ENCODE results near the gene PDK4. TPM values are rescaled to one million over a fixed set of nuclear protein-coding genes. Genes with fewer than 3 reads are reported as not detected.
"Not testable (repeated sequence)": the region's sequence is repeated elsewhere in the genome, so short reads cannot be mapped to it uniquely, and the experiment has no call there.

PDK4 gene
- total RNA-seq, 1 donor from 2014 or later = 0.52 TPM

DNA sequence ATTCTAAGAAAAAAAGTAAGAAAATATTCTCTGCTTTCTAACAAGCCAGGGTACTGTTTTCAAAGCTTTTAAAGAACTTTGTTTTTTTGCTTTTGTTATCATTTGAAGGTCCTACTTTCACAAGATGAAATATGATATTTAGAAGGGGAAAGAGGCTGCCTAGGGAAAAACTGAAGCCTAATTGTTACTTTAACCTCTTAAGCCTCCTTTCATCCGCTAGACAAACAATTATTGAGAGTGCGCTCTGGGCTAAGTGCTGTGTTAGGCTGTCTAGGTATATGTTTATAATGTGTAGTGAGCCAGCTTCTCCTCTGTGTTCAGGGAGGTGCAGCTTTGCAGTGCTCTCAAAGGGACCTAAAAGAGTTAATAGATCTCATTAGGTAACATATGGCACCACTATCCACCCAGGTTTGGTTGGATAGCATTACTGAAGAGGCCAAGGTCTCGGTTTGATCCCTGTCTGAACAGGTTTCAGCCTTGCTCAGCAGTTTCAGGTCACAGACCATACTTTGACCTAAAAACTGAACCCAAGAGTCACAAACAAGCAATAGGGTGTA is 17.9 kb downstream of the PDK4 start:
- H3K4me3 ChIP-seq (ENCODE audit: low read depth, low read length) = no peak overlapping the region
- DNase-seq (ENCODE audit: low read depth) = no peak
- TF ChIP-seq, protein P1, sequence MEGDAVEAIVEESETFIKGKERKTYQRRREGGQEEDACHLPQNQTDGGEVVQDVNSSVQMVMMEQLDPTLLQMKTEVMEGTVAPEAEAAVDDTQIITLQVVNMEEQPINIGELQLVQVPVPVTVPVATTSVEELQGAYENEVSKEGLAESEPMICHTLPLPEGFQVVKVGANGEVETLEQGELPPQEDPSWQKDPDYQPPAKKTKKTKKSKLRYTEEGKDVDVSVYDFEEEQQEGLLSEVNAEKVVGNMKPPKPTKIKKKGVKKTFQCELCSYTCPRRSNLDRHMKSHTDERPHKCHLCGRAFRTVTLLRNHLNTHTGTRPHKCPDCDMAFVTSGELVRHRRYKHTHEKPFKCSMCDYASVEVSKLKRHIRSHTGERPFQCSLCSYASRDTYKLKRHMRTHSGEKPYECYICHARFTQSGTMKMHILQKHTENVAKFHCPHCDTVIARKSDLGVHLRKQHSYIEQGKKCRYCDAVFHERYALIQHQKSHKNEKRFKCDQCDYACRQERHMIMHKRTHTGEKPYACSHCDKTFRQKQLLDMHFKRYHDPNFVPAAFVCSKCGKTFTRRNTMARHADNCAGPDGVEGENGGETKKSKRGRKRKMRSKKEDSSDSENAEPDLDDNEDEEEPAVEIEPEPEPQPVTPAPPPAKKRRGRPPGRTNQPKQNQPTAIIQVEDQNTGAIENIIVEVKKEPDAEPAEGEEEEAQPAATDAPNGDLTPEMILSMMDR (conservative IDR thresholded peaks at IDR 0.05; ENCODE audit: low read depth, low read length) = no peak

DNA sequence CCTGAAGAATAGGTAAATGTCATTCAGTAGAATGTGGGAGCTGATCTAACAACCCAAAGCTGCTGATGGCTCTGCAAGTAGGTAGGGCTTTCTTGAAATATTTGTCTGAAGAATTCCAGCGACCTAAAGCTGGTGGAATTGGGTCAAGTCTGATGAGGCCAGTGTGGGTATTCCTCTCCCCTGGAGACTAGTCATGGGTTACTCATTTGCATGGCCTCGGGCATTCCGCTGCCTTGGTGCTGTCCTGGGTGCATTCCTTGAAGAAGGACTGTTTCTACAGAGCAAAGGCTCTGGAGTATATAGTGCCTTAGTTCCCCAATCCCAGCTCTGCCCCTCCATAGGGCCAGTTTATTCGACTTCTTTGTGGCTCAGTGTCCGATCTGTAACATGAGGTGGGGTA is 19.2 kb downstream of the PDK4 start:
- TF ChIP-seq, protein P1 (conservative IDR thresholded peaks at IDR 0.05; ENCODE audit: low read depth, low read length) = no peak
- no peak overlapping the region for H3K4me3 ChIP-seq (ENCODE audit: low read depth, low read length)
- DNase-seq (ENCODE audit: low read depth) = peak; percentile 74

DNA sequence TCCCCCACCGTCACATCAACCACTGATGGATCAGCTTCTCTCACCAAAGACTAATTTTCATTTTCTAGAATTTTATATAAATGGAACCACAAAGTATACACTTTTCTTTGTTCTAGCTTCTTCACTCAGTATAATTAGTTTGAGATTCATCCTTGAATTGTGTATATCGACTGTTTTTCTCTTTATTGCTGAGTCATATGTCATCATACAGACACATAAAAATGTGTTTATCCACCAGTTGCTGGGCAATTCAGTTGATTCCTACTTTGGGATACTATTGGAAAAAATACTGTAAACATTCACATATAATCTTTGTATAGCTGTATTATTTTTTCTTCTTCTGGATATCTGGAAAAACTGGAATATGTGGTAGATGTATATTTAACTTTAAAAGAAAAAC is 26.6 kb downstream of the PDK4 start:
- DNase-seq (ENCODE audit: low read depth) = no peak
- TF ChIP-seq, protein P1 (conservative IDR thresholded peaks at IDR 0.05; ENCODE audit: low read depth, low read length) = no peak
- no peak overlapping the region for H3K4me3 ChIP-seq (ENCODE audit: low read depth, low read length)

DNA sequence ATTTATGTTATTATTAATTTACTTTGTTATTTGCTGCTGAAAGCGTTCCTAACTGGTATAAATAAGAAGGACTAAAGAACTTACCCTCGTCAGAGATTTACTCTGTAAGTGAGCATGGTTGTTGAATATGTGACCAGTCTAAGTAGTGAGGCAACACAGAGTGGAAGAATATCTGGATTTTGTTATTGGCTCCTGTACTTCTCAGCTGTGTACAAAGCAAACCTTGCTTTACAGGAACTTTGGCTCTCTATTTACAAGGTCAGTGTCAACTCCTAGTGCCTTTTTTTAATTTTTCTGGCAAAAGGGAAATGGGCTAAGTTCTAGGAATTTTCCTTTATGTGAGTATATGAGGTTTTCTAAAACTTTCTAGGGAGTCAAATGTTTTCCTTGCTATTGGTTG is 35.6 kb downstream of the PDK4 start:
- H3K4me3 ChIP-seq (ENCODE audit: low read depth, low read length) = no peak overlapping the region
- TF ChIP-seq, protein P1 (conservative IDR thresholded peaks at IDR 0.05; ENCODE audit: low read depth, low read length) = no peak
- DNase-seq (ENCODE audit: low read depth) = no peak

DNA sequence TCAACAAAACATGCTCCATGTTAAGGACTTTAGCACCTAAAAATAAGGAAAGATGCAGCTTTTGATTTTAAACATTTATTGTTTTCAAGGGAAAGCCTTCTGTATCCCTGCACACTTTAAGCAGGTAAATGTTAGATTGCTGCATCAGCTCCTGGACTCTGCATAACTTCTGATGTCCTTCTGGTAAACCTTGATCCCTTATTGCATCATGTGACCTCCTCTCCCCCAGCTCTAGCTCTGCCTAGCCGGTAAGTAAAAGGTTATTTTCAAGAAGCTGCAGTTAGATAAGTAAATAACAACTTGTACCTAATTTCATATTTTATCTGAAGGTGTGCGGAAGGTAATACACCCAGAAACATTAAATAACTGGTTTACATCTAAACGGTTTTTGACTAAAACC is 37.5 kb downstream of the PDK4 start:
- no peak overlapping the region for H3K4me3 ChIP-seq (ENCODE audit: low read depth, low read length)
- TF ChIP-seq, protein P1 (conservative IDR thresholded peaks at IDR 0.05; ENCODE audit: low read depth, low read length) = no peak

DNA sequence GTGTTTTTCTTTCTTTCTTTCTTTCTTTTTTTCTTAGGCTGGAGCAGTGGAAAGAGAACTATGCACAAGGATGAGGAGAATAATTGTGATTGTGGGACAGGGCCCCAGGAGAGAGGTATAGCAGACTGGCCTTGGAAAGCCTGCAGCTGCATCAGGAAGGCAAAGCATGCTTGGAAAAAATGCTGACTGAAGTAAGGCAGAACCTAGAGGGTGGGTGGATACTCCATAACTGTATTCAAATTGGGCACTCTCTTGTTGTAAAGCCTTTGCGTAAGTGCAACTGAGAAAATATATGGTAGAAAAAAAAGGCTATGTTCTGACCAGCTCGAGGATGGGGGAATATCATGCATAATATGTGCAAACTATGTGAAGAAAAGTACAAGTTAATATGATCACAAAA is 39.5 kb downstream of the PDK4 start:
- no peak overlapping the region for H3K4me3 ChIP-seq (ENCODE audit: low read depth, low read length)
- TF ChIP-seq, protein P1 (conservative IDR thresholded peaks at IDR 0.05; ENCODE audit: low read depth, low read length) = no peak
- no peak for DNase-seq (ENCODE audit: low read depth)

More for the DNA sequence above, 37.5 kb downstream of the PDK4 start:
- DNase-seq (ENCODE audit: low read depth) = no peak

DNA sequence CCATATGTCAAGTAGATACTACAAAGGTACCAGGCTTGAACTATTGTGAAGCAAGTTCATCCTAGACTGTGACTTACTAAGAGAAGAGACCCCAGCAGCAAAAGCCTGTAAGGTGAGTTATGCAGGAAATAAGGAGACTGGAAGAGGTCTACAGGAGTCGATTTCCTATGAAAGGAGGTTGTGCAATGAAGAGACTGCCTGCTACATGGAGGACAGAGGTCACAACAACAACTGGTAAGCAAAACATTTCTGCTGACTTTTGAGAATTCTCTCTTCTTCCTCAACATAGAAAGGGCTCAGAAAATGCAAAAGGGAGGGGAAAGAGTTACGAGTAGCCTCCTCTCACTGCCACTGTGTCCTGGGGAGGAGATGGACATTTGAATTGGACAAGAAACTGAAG is 42.4 kb downstream of the PDK4 start:
- no peak overlapping the region for H3K4me3 ChIP-seq (ENCODE audit: low read depth, low read length)
- DNase-seq (ENCODE audit: low read depth) = no peak
- TF ChIP-seq, protein P1 (conservative IDR thresholded peaks at IDR 0.05; ENCODE audit: low read depth, low read length) = no peak

DNA sequence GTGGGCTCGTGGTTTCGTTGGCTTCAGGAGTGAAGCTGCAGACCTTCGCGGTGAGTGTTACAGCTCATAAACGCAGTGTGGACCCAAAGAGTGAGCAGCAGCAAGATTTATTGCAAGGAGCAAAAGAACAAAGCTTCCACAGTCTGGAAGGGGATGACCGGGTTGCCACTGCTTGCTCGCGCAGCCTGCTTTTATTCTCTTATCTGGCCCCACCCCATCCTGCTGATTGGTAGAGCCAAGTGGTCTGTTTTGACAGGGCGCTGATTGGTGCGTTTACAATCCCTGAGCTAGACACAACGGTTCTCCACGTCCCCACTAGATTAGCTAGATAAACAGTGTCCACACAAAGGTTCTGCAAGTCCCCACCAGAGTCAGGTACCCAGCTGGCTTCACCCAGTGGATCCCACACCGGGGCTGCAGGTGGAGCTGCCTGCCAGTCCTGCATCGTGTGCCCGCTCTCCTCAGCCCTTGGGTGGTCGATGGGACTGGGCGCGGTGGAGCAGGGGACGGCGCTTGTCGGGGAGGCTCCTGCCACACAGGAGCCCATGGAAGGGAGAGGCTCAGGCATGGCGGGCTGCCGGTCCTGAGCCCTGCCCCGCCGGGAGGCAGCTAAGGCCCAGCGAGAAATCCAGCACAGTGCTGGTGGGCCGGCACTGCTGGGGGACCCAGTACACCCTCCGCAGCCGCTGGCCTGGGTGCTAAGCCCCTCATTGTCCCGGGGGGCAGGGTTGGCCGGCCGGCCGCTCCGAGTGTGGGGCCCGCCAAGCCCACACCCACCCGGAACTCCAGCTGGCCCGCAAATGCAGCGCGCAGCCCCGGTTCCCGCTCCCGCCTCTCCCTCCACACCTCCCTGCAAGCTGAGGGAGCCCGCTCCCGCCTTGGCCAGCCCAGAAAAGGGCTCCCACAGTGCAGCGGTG is 44.0 kb downstream of the PDK4 start:
- not testable (repeated sequence) for DNase-seq (ENCODE audit: low read depth); H3K4me3 ChIP-seq (ENCODE audit: low read depth, low read length)
